ENCODE measurements around the gene SLC35F1.

DNA sequence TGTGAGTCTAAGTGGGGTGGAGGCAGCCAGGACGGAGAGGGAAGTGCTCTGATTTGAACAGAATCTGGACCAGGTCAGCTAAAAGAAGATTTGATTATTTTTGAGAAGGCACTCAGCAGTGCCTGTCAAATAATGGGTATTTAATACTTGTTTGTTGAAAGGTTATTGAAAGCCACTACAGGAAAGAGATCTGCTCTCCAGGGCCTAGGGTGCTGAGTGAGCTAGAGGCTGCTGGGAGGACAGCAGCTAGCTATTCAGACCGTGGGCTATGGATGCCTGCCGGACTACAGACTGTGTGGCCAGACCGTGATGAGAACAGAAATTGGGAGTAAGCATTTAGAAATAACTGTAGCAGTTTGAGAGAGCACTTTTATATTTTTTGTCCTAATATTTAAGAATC lies 8.8 kb downstream of the SLC35F1 start:
- TF ChIP-seq CTCF (IDR thresholded peaks at IDR 0.05), result no peak
- TF ChIP-seq POLR2A (IDR thresholded peaks at IDR 0.05), result no peak
